Measurements from ENCODE around the gene HAGHL. TPM values are rescaled to one million over a fixed set of nuclear protein-coding genes. Genes with fewer than 3 reads are reported as not detected.

The HAGHL gene
- total RNA-seq, 6 experiments from 2014 or later: 0.83 to 2.5 (median 1.3) TPM

DNA sequence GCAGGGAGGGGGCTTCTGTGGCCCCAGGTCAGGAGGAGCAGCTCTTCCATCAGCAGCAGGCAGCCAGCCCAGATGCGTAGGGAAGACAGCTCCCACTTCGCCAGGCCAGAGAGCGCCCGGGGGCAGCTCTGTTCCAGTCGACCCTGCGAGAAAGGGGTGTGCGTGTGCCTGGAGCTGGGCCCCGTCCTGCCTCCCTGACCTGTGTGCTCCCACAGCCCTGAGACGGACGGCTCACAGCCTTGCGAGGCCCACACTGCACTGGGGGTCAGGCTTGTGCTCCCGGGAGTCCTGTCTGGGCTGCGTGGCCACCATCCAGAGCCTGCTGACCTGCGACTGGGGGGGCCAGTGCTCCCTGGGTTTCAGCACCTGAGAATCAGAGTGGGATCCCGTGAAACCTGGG is 33.2 kb downstream of the HAGHL start:
- Histone ChIP-seq H3K9me3 (no peaks in the 10 kb centered on the region), H3K4me1 (no peaks in the 10 kb centered on the region), H3K4me3 (no peak overlapping the region), H3K27me3 (no peaks in the 10 kb centered on the region), H3K27ac (no peak overlapping the region), H3K36me3 (no peaks in the 10 kb centered on the region)
- no peak for TF ChIP-seq POLR2A (IDR thresholded peaks at IDR 0.05)
- TF ChIP-seq, protein P1, sequence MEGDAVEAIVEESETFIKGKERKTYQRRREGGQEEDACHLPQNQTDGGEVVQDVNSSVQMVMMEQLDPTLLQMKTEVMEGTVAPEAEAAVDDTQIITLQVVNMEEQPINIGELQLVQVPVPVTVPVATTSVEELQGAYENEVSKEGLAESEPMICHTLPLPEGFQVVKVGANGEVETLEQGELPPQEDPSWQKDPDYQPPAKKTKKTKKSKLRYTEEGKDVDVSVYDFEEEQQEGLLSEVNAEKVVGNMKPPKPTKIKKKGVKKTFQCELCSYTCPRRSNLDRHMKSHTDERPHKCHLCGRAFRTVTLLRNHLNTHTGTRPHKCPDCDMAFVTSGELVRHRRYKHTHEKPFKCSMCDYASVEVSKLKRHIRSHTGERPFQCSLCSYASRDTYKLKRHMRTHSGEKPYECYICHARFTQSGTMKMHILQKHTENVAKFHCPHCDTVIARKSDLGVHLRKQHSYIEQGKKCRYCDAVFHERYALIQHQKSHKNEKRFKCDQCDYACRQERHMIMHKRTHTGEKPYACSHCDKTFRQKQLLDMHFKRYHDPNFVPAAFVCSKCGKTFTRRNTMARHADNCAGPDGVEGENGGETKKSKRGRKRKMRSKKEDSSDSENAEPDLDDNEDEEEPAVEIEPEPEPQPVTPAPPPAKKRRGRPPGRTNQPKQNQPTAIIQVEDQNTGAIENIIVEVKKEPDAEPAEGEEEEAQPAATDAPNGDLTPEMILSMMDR (IDR thresholded peaks at IDR 0.05): no peak
- WGBS (ENCODE audit: insufficient coverage, low coverage, low lambda C conversion rate, missing lambda C conversion rate): no CpG with 5 or more reads among the region's 15 CpGs
- ATAC-seq (no peak), DNase-seq (peak in 1 of 3 donors; percentile 49)
- intact Hi-C loops (cut with DNase I): no loop called here

DNA sequence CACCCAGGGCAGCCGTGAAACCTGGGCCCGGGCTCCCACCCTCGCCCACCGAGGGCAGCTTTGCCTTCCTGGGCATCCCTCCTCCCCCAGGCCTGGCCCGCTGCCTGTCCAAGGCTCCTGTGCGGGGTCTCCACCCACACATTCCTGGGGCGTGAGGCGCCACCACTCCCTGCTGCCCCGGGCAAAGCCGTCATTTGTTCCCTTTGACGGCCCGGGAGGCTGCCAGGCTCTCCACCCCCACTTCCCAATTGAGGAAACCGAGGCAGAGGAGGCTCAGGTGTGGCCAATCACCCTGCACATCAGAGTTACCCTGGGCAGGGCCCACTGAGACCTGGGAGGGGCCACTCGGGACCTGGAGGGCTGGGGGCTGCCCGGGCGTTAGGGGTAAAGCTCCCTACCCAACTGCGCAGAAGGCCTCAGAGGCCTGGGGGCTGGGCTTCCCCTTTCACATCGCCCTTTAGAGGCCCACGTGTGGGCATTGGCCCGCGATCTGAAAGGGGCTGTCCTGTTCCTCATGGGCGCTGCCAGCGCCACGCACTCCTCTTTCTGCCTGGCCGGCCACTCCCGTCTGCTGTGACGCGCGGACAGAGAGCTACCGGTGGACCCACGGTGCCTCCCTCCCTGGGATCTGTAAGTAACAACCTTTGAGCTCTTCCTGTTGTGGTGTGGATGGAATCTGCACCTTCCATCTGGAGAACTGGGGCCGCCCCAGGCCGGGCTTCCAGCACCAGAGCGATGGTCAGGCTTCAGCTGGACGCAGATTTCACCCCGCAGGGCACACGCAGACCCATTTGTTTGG is 33.8 kb downstream of the HAGHL start, which contains the start of gene MSLN:
TSS of gene MSLN (plus strand) at position 190 of the 799 bp plus-strand sequence. CDS start 1,947 bp downstream, outside the sequence.
- ATAC-seq (no peak), DNase-seq (no peak)
- TF ChIP-seq, protein P1 (IDR thresholded peaks at IDR 0.05): no peak
- TF ChIP-seq POLR2A (IDR thresholded peaks at IDR 0.05): no peak
- H3K27me3 ChIP-seq: no peaks in the 10 kb centered on the region
- 53% methylated on average over 2 of the region's 37 CpGs for WGBS (ENCODE audit: insufficient coverage, low coverage, low lambda C conversion rate, missing lambda C conversion rate)
- intact Hi-C loops (cut with DNase I): no loop called here
- H3K4me3 ChIP-seq: no peak within 1 kb of the TSS
- H3K9me3 ChIP-seq: no peaks in the 10 kb centered on the region
- H3K36me3 ChIP-seq: no peaks in the 10 kb centered on the region
- no peak within 1 kb of the TSS for H3K27ac ChIP-seq
- no peaks in the 10 kb centered on the region for H3K4me1 ChIP-seq

DNA sequence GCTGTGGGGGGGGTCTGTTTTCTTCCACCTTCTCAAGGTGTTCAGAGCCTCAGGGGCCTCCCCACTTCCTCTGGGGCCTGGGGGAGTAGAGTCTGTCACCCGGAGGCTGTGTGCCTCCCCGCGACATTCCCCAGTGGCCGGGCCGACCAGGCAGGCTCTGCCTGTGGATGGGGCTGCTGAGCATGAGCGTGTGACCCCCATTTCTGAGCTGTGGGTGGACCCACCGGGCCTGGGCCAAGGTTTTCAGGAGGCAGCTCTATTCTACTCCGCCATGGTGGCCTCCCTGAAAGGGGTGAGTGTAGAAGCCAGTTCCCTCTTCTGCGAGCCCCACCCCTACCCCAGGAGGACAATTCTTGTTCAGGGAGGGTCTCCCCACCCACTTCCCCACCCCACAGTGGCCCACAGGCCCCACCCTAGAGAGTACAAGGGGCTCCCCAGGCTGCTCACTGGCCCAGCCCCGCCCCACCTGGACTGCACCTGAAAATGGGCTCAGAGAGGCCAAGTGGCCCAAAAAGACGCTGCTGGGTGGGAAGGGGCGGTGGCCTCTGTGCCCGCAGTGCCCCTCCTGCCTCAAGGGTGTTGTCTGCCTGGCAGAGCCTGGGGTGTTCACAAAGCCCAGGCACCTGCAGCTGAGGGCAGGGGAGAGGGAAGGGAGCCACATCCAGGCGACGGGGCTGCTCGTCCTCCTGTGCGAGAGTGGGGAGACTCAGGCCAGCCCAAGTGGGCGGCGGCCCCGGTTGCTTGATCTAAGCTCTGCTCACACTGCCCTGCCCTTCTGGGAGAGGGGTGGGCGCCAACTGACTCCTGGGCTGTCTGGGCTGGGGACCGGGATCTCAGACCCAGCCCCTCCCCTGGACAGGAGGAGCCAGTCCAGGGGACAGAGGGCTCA is 35.0 kb downstream of the HAGHL start:
- H3K4me1 ChIP-seq: no peaks in the 10 kb centered on the region
- no peaks in the 10 kb centered on the region for H3K36me3 ChIP-seq
- ATAC-seq (no peak), DNase-seq (no peak)
- H3K4me3 ChIP-seq: no peak overlapping the region
- H3K27ac ChIP-seq: no peak overlapping the region
- H3K27me3 ChIP-seq: no peaks in the 10 kb centered on the region
- intact Hi-C loops (cut with DNase I): no loop called here
- TF ChIP-seq POLR2A (IDR thresholded peaks at IDR 0.05): no peak
- TF ChIP-seq, protein P1 (IDR thresholded peaks at IDR 0.05): no peak
- WGBS (ENCODE audit: insufficient coverage, low coverage, low lambda C conversion rate, missing lambda C conversion rate): no CpG with 5 or more reads among the region's 22 CpGs
- H3K9me3 ChIP-seq: no peaks in the 10 kb centered on the region

DNA sequence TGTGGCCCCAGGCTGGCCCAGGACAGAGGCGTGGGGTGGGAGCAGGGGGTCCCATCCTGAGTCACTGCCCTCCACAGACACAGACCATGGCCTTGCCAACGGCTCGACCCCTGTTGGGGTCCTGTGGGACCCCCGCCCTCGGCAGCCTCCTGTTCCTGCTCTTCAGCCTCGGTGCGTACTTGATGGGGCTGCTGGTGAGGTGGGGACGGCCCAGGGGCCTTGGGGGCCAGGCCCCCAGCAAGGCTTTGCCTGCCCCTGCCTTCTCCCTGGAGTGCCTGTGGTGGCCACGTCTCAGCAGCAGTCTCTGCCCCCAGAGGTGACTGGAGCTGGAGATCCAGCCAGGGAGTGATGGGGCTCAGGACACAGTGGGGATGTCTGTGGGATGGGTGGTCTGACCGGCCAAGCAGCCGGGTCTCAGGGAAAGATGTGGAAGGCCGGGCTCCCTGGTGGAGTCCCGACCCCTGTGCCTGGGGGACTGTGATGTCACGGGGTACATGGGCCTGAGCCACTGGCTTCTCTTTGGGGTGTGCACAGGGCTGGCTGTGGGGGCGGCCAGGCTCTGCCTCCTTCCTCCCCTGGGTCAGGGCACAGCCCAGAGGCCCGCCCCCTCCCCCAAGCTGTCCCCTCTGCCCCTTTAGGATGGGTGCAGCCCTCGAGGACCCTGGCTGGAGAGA is 35.8 kb downstream of the HAGHL start:
- Histone ChIP-seq H3K4me3 (no peak overlapping the region), H3K9me3 (no peaks in the 10 kb centered on the region), H3K27ac (no peak overlapping the region), H3K36me3 (no peaks in the 10 kb centered on the region), H3K4me1 (no peaks in the 10 kb centered on the region), H3K27me3 (no peaks in the 10 kb centered on the region)
- no peak for TF ChIP-seq POLR2A (IDR thresholded peaks at IDR 0.05)
- TF ChIP-seq, protein P1 (IDR thresholded peaks at IDR 0.05): no peak
- intact Hi-C loops (cut with DNase I): no loop called here
- WGBS (ENCODE audit: insufficient coverage, low coverage, low lambda C conversion rate, missing lambda C conversion rate): 60% methylated on average over 4 of the region's 17 CpGs
- ATAC-seq (no peak), DNase-seq (no peak)
